Stimulated activated CD4-positive, alpha-beta T cell treated with anti-CD3 and anti-CD28 coated beads, TNF-alpha, amount 100 ng/mL, for 24 hours (primary cell): Measurements from ENCODE around the gene FBXO10.
"Not testable (repeated sequence)": the region's sequence is repeated elsewhere in the genome, so short reads cannot be mapped to it uniquely, and the experiment has no call there.

ENCODE experiments used
- DNase-seq, 3 experiments: peaks; one replicate each; pipeline ENCODE4 v3.0.0-alpha.2; 2020; ENCODE audit warnings: low read depth in 3 of 3

The FBXO10 gene

GRCh38 chr9:37512437-37512836, 63.7 kb downstream of the FBXO10 start:
- DNase-seq, result no peak

- no peak for DNase-seq
Measured at GRCh38 chr9:37511016-37512010, 64.9 kb downstream of the FBXO10 start.

DNA sequence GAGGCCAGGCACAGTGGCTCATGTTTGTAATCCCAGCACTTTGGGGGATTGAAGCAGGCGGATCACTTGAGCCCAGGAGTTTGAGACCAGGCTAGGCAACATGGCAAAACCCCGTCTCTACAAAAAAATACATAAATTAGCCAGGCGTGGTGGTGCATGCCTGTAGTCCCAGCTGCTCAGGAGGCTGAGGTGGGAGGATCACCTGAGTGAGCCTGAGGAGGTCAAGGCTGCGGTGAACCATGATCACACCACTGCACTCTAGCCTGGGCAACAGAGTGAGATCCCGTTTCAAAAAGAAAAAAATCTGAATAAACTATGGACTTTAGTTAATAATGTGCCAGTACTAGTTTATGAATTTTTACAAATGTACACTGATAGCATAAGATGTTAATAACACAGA, 66.1 kb downstream of the FBXO10 start:
- DNase-seq, result not testable (repeated sequence)

DNA sequence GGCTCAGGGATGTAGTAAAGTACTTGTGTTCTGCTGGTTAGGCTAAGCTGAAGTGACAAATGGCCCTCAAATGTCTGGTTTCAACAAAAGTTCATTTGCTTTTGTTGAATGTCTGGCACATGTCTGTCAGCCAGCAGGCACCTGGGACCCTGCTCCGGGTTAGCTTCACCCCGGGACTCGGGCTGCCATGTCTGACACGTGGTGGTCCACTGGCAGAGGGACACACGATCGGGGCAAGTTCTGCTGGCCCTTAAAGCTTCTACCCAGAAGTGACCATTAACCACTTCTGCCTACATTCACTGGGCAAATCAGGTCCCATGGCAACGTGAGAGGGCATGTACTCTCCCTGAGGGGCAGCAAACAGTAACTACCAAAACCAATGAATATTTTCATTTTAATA, 66.6 kb downstream of the FBXO10 start:
- DNase-seq, result no peak

DNA sequence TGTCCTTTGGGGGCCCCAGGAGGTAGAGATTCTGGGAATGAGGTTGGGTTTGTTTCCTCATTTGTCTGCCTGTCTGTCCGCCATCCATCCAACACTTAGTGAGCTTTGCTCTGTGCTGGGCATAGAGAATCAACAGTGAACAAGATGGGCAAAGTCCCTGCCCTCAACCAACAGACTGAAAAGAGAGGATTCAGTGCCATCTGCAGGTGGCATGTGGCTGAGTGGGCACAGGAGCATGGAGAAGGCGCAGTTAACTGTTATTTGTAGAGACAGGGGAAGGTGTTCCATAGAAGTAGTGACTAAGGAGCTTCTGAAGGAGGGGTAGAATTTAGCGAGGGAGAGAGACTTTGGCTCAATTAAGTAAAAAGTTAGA, 67.4 kb downstream of the FBXO10 start:
- DNase-seq, result no peak

DNA sequence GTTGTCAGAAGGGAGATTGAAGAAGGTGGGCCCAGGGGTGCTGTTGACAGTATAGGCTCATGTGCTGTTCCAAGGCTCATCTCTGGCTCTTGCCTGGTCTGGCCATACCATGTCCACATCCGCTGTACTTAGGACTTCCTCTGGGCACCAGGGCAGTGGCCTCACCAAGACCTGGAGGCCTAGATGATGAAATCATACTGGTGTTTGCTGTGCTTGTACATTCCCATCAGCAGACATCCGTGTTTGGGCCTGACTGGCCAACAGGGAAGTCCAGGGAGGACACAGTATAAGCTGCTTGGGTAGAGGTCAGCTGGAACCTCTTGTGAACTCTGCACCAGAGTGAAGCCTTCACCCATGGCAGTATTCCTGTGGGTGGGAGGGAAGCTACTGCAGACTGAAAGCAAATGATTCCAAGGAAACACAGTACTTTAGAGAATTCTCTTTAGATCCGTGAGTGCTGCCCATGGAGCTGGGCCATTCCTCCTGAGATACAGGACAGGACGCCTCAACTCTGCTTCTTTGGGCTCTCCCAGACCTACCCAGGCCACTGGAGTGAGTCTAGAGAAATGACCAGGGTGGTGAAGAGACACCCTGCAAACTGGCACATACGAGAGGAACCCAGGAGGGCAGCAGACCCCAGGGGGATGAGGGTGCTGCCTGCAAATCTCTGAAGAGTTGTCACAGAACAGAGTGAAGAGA, 67.9 kb downstream of the FBXO10 start:
- no peak for DNase-seq

- no peak for DNase-seq
Measured at GRCh38 chr9:37507566-37508134, 68.5 kb downstream of the FBXO10 start.

- no peak for DNase-seq
Measured at GRCh38 chr9:37504605-37505004, 71.6 kb downstream of the FBXO10 start.

DNA sequence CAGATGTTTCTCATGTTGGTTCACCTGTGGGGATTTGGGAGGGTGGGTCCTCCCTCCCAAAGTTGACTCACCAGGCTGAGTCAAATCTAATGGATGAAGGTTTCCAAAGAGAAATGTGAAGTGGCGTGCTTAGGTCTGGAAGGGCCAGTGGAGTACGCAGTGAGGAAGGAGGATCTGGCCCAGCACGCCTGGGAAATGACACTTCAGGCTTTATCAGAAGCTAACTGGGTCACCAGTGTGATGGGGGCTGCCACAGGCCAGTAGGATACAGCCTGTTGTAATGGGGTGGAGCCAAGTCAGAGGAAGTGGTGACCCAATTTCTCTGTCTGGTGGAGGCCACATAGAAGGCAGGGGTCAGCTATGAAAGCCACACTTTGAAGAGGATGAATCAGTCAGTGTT, 72.4 kb downstream of the FBXO10 start:
- no peak for DNase-seq

- no peak for DNase-seq
Measured at GRCh38 chr9:37501957-37502596, 74.1 kb downstream of the FBXO10 start.

DNA sequence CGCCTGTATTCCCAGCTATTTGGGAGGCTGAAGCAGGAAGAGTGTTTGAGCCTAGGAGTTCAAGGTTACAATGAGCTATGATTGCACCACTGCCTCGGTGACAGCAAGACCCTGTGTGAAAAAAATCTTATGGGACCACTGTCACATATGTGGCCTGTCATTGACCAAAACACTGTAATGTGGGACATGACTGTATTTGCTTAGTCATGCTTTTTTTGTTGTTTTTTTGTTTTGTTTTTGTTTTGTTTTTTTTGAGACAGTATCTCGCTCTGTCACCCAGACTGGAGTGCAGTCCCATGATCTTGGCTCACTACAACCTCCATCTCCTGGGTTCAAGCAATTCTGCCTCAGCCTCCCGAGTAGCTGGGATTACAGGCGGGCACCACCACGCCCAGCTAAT, 76.9 kb downstream of the FBXO10 start:
- no peak for DNase-seq

- no peak for DNase-seq
Measured at GRCh38 chr9:37498457-37498856, 77.7 kb downstream of the FBXO10 start.

- no peak for DNase-seq
Measured at GRCh38 chr9:37497320-37497719, 78.9 kb downstream of the FBXO10 start.

GRCh38 chr9:37496020-37496419, 80.2 kb downstream of the FBXO10 start:
- DNase-seq, result no peak

DNA sequence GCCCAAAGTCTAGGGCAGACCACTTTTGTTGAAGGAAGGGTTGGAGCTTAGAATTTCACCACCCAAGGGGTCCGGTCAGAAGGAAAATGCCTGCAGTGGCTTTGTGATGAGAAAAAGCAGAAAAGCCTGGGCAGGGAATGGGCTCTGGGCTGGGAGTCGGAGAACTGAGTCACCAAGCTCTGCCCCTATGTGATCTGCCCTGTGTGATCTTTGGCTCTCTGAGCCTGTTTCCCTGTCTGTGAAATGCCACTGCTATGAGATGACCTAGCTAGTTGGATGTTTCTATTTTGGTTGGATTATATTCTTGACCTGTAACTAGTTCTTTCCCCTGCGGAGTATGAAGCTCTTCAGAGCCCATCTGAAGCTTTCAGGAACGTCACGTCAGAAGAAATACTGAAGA, 80.6 kb downstream of the FBXO10 start:
- DNase-seq, result no peak

DNA sequence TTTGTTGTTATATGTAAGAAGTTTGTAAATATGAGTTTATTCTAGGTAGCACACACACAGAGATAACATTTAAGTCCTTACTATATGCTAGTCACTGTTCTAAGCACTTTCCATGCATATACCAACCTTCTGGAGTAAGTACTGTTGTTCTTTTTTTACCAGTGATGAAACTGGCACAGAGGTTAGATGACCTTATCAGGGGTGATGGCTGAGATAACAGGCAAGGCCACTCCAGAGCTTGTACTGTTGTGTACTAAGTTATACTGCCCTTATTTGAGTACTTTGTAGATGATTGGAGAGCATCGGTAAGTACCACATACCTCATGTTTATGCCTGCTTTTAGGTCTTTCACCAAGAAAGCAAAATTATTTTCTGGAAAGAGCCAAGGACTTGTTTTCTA, 84.2 kb downstream of the FBXO10 start:
- no peak for DNase-seq

DNA sequence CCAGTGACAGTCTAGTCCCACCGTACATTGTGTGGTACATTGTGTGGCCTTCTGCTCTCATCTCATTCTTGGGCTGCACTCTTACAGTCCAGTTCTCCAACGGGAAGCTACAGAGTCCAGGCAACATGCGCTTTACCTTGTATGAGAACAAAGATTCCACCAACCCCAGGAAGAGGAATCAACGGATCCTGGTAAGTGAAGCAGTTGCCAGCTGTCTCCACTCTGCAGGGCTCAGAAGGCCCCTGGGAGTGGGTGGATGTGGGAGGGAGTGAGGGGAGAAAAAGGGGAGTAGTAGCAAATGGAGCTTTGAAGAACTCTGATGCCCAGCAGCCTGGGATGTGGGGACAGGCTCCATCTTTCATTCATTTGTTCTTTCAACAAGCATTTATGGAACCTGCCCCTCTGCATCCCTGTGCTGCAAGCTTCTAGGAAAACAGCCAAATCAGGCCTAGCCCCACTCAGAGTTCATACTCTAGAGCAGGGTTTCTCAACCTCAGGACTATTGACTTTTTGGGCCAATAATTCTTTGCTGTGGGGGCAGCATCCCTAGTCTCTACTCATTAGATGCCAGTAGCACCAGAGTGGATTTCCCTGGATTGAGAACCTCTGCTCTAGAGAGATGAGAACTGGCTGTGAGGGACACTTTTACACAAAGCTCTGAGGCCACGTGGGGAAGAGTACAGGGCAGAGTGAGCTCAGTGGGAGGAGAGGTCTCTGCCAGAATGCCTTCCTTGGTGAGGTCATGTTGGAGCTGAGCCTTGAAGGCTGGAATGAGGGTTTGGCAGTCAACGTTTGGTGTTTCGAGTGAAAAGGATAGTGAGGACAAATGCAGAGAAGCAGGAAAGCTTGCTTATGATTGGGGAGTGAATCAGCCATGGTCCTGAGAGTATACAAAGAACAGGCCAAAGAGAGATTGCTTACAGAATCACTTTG, 89.3 kb downstream of the FBXO10 start:
- no peak for DNase-seq

DNA sequence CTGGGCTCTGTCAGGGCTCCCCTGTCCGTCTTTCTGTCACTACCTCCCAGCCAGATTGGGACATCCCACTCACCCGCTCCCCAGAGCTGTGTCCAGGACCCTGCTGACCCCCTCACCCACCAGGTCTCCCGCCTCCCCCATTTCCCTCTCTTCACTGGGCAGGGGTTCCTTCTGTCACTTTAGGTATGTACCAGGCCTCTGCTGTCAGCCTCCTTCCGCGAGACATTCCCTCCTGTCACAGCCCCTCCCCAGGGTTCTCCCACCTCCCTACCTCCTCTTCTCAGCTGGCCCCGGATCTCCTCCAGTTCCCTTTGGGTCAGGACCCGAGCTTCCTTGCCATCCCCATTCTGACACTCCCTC, 89.9 kb downstream of the FBXO10 start:
- DNase-seq, result no peak

DNA sequence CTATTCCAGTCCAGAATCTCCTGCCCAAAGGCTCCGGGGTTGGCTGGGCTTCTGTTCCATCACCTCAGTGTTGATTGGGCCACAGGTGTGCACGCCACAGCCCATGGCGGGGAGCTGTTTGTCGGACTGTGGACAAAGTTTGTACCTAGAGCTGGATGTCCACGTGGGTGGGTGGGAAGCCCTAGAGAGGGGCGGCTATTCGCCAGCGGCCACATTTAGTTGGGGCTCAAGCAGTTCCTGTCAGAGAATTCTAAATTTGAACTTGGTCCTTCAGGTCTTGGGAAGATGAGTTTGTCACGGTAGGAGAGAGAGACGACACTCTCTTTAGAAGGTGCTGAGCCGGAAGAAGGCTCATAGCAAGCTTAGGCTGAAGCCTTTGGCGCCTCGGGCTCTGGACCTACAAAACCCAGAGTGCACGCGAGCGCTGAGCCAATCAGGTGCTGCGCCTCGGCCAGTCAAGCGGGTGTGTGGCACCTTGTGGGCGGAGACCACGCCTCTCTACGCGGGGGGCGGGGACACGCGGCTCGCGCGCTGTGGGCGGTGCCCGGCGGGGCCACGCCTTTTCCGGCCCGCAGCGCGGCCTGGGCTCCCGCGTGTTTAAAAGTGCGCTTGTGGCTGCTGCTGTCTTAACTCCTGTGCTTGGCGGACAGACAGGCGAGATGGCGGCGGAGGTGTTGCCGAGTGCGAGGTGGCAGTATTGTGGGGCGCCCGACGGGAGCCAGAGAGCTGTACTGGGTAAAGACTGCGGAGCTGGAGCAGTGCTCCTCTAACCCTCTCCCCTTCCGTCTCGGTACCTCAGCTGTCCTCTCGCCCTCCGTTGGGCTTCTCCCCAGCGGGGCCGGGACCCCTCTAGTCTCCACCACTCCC, 90.6 kb downstream of the FBXO10 start, which contains the start of gene POLR1E:
TSS of gene POLR1E (plus strand) at position 560 of the 867 bp plus-strand sequence. CDS start at position 660, 100 bp downstream.
- DNase-seq, result peak; percentile 93 to 97 (median 96)

GRCh38 chr9:37480759-37481158, 95.4 kb downstream of the FBXO10 start:
- no peak for DNase-seq
